ENCODE results near the gene MBP. TPM values are rescaled to one million over a fixed set of nuclear protein-coding genes. Genes with fewer than 3 reads are reported as not detected.

The MBP gene
- total and polyA plus RNA-seq, 2 of the 13 experiments (the other 11 are each of a cell fraction or from before 2014, with no cell fraction given): 5.0 to 8.5 TPM

DNA sequence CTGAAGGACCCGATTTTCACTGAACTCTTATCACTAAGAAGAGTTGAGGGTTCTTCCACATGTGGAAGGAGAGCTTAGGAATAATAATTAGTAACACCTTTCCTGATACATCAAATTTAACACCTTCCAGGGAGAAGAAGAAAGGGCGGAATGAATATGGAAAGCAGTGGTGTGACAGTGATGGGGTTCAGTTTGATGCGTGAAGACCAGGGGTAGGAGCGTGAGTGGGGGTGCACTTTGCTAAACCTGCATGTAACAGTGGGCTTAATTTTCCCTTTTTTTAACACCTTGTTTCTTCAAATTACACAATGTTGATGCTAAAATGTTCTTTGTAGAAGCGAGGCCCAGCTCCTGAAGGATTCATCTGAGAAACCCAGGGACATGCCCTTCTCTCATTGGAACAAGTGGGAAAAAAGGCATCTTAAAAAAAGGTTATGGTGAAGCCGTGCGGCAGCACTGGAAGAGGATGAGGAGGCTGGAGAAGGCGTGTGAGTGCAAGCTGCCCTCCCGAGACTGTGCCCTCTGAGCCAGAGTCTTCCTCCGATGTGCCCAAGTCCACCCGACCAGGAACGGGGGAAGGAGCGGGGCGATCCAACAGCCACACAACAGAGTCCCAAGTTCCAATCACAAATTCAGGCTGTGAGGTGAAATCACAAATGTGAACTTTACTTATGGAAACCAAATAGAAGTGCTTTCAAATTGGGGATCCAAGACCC lies 80.8 kb downstream of the MBP start:
- Histone ChIP-seq H3K27ac (ENCODE audit: extremely low read length, insufficient read depth, low read length) (no peak overlapping the region), H3K4me1 (ENCODE audit: insufficient read depth, low read length) (peaks cover 34% of the 10 kb centered on the region), H3K4me3 (replicated peaks in 1 of 3; ENCODE audit: insufficient read depth in 1 of 3, low read depth in 2 of 3, low read length in 3 of 3) (no peak overlapping the region), H3K9me3 (ENCODE audit: low read length) (no peaks in the 10 kb centered on the region), H3K79me2 (ENCODE audit: insufficient read depth, low read length) (no peaks in the 10 kb centered on the region), H3K9ac (ENCODE audit: insufficient read depth, low read depth, low read length) (no peak overlapping the region), H3K4me2 (ENCODE audit: low read depth, low read length) (no peak overlapping the region), H3K36me3 (replicated peaks in 1 of 2; ENCODE audit: control insufficient read depth in 1 of 2, insufficient read depth in 2 of 2, low read length in 2 of 2) (no peaks in the 10 kb centered on the region), H4K20me1 (ENCODE audit: insufficient read depth, low read length) (no peaks in the 10 kb centered on the region), H2AFZ (ENCODE audit: low read length) (no peak overlapping the region), H3K27me3 (ENCODE audit: control insufficient read depth in 1 of 2, insufficient read depth in 2 of 2, low read length in 2 of 2) (no peaks in the 10 kb centered on the region)
- ATAC-seq: no peak
- no peak for DNase-seq (ENCODE audit: low spot score)
- FAIRE-seq: no peak
- WGBS (ENCODE audit: low lambda C conversion rate): 94% methylated on average over 13 of the region's 14 CpGs
- POLR2A ChIA-PET: no interaction called here
- BruUV-seq (replicated peaks): no TSS peak
- intact Hi-C loops (cut with micrococcal nuclease; ENCODE audit: unreplicated experiment) (no loop called here), in situ Hi-C loops (cut with HindIII; ENCODE audit: extremely low pct_ligation_motif_present, low pct_unique_long_range_greater_than_20kb) (loop anchor here (5.0 kb wide), 1 partner anchor 49 kb away; no protein-coding TSS in a partner anchor)
- TF ChIP-seq SOX5 (CRISPR knock-in tag; IDR thresholded peaks at IDR 0.05; ENCODE audit: borderline replicate concordance) (no peak), IKZF4 (CRISPR knock-in tag; IDR thresholded peaks at IDR 0.05; ENCODE audit: borderline replicate concordance, low read depth, not compliant biosample characterization) (no peak), MED13 (CRISPR knock-in tag; IDR thresholded peaks at IDR 0.05) (no peak), NR1H2 (CRISPR knock-in tag; IDR thresholded peaks at IDR 0.05; ENCODE audit: borderline replicate concordance, low read depth) (no peak)
- CTCF ChIA-PET (ENCODE audit: low intra/inter-chr PET ratio, low total read pairs): no interaction called here

DNA sequence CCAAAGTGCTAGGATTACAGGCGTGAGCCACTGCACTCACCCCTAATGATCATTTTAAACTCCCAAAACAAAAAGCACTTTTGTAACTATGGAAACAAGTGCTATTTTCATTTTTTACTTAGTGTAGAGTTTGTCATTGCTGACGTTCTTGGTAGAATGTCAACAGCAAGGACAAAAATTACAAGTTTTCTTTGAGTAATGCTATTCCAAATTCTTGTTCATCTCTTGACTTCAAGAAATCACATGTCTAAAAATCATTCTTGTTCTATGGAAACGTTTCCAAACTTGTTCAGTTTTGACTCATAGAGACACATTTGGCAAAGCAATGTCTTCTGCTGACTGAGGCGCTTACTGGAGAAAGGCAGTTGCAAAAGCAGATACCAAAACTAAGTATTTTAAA lies 82.6 kb downstream of the MBP start:
- Histone ChIP-seq H3K4me2 (ENCODE audit: low read depth, low read length) (no peak overlapping the region), H3K4me3 (replicated peaks in 1 of 3; ENCODE audit: insufficient read depth in 1 of 3, low read depth in 2 of 3, low read length in 3 of 3) (no peak overlapping the region), H3K27ac (ENCODE audit: extremely low read length, insufficient read depth, low read length) (no peak overlapping the region), H3K9me3 (ENCODE audit: low read length) (no peaks in the 10 kb centered on the region), H3K27me3 (ENCODE audit: control insufficient read depth in 1 of 2, insufficient read depth in 2 of 2, low read length in 2 of 2) (no peaks in the 10 kb centered on the region), H3K9ac (ENCODE audit: insufficient read depth, low read depth, low read length) (no peak overlapping the region), H3K4me1 (ENCODE audit: insufficient read depth, low read length) (peaks cover 16% of the 10 kb centered on the region), H3K79me2 (ENCODE audit: insufficient read depth, low read length) (no peaks in the 10 kb centered on the region), H3K36me3 (replicated peaks in 1 of 2; ENCODE audit: control insufficient read depth in 1 of 2, insufficient read depth in 2 of 2, low read length in 2 of 2) (no peaks in the 10 kb centered on the region), H2AFZ (ENCODE audit: low read length) (no peak overlapping the region), H4K20me1 (ENCODE audit: insufficient read depth, low read length) (no peaks in the 10 kb centered on the region)
- no peak for ATAC-seq
- ChIA-PET CTCF (ENCODE audit: low intra/inter-chr PET ratio, low total read pairs) (no interaction called here), POLR2A (no interaction called here)
- in situ Hi-C loops (cut with HindIII; ENCODE audit: extremely low pct_ligation_motif_present, low pct_unique_long_range_greater_than_20kb): loop anchor here (5.0 kb wide), 1 partner anchor 48 kb away; no protein-coding TSS in a partner anchor
- intact Hi-C loops (cut with micrococcal nuclease; ENCODE audit: unreplicated experiment): no loop called here
- BruUV-seq (replicated peaks): no TSS peak
- WGBS (ENCODE audit: low lambda C conversion rate): 81% methylated on average over 4 of the region's 4 CpGs
- FAIRE-seq: no peak
- DNase-seq (ENCODE audit: low spot score): no peak
- TF ChIP-seq USF2 (IDR thresholded peaks at IDR 0.05; ENCODE audit: low read depth, low read length): no peak
- no peak for TF ChIP-seq USF2 (CRISPR knock-in tag; IDR thresholded peaks at IDR 0.05; ENCODE audit: borderline replicate concordance)
- no peak for TF ChIP-seq POLR2AphosphoS2 (IDR thresholded peaks at IDR 0.05; ENCODE audit: low read depth, low read length)
- TF ChIP-seq KDM3A (CRISPR knock-in tag; IDR thresholded peaks at IDR 0.05; ENCODE audit: low read depth): no peak
- no peak for TF ChIP-seq ISL2 (CRISPR knock-in tag; IDR thresholded peaks at IDR 0.05)
- TF ChIP-seq, protein P1, sequence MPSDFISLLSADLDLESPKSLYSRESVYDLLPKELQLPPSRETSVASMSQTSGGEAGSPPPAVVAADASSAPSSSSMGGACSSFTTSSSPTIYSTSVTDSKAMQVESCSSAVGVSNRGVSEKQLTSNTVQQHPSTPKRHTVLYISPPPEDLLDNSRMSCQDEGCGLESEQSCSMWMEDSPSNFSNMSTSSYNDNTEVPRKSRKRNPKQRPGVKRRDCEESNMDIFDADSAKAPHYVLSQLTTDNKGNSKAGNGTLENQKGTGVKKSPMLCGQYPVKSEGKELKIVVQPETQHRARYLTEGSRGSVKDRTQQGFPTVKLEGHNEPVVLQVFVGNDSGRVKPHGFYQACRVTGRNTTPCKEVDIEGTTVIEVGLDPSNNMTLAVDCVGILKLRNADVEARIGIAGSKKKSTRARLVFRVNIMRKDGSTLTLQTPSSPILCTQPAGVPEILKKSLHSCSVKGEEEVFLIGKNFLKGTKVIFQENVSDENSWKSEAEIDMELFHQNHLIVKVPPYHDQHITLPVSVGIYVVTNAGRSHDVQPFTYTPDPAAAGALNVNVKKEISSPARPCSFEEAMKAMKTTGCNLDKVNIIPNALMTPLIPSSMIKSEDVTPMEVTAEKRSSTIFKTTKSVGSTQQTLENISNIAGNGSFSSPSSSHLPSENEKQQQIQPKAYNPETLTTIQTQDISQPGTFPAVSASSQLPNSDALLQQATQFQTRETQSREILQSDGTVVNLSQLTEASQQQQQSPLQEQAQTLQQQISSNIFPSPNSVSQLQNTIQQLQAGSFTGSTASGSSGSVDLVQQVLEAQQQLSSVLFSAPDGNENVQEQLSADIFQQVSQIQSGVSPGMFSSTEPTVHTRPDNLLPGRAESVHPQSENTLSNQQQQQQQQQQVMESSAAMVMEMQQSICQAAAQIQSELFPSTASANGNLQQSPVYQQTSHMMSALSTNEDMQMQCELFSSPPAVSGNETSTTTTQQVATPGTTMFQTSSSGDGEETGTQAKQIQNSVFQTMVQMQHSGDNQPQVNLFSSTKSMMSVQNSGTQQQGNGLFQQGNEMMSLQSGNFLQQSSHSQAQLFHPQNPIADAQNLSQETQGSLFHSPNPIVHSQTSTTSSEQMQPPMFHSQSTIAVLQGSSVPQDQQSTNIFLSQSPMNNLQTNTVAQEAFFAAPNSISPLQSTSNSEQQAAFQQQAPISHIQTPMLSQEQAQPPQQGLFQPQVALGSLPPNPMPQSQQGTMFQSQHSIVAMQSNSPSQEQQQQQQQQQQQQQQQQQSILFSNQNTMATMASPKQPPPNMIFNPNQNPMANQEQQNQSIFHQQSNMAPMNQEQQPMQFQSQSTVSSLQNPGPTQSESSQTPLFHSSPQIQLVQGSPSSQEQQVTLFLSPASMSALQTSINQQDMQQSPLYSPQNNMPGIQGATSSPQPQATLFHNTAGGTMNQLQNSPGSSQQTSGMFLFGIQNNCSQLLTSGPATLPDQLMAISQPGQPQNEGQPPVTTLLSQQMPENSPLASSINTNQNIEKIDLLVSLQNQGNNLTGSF (CRISPR knock-in tag; IDR thresholded peaks at IDR 0.05): no peak
- TF ChIP-seq ZNF598 (CRISPR knock-in tag; IDR thresholded peaks at IDR 0.05; ENCODE audit: borderline replicate concordance): no peak

All from HepG2 (cell line).